GM23248 (cell line): Measurements from ENCODE around the gene GALNT18. TPM values are rescaled to one million over a fixed set of nuclear protein-coding genes. Genes with fewer than 3 reads are reported as not detected.
A peak's percentile ranks its signal among the peaks of the same experiment; 100 is the strongest.

Source experiments
- DNase-seq: peaks from one replicate; pipeline ENCODE4 v3.0.0-alpha.2; 2015
- H2AFZ ChIP-seq: fragments of 200-600 bp; sonication (generic); 2 replicates; pipeline ENCODE4 v1.6.1; 2016; ENCODE audit warnings: antibody characterized with exemption
- H3F3A ChIP-seq: fragments of 200-600 bp; sonication (generic); 2 replicates; pipeline ENCODE4 v1.6.1; 2016; ENCODE audit warnings: mild to moderate bottlenecking, antibody characterized with exemption, mixed run types; ENCODE audit not compliant: insufficient read depth
- H3K27ac ChIP-seq: fragments of 200-600 bp; sonication (generic); 2 replicates; pipeline ENCODE4 v1.5.1; 2016; ENCODE audit warnings: mild to moderate bottlenecking
- H3K27me3 ChIP-seq: fragments of 200-600 bp; sonication (generic); replicated peaks from 2 replicates; pipeline ENCODE4 v1.6.1; 2016; ENCODE audit warnings: mild to moderate bottlenecking; ENCODE audit not compliant: insufficient read depth
- H3K36me3 ChIP-seq: fragments of 200-600 bp; sonication (generic); 2 replicates; pipeline ENCODE4 v1.6.1; 2016; ENCODE audit warnings: low read depth, mild to moderate bottlenecking
- H3K4me1 ChIP-seq: fragments of 200-600 bp; sonication (generic); 2 replicates; pipeline ENCODE4 v1.6.1; 2016; ENCODE audit warnings: mild to moderate bottlenecking; ENCODE audit not compliant: insufficient read depth
- H3K4me2 ChIP-seq: fragments of 200-600 bp; sonication (generic); one replicate; pipeline ENCODE4 v1.6.1; 2016; ENCODE audit warnings: mild to moderate bottlenecking; ENCODE audit not compliant: unreplicated experiment
- H3K4me3 ChIP-seq: fragments of 200-600 bp; sonication (generic); 2 replicates; pipeline ENCODE4 v1.5.1; 2016; ENCODE audit warnings: mild to moderate bottlenecking
- H3K79me2 ChIP-seq: fragments of 200-600 bp; sonication (generic); 2 replicates; pipeline ENCODE4 v1.6.1; 2016; ENCODE audit warnings: mild to moderate bottlenecking; ENCODE audit not compliant: insufficient read depth
- H3K9ac ChIP-seq: fragments of 200-600 bp; sonication (generic); 2 replicates; pipeline ENCODE4 v1.6.1; 2016; ENCODE audit warnings: mild to moderate bottlenecking
- H3K9me2 ChIP-seq: fragments of 200-600 bp; sonication (generic); 2 replicates; pipeline ENCODE4 v1.6.1; 2016; ENCODE audit warnings: mixed run types, mild to moderate bottlenecking, moderate library complexity; ENCODE audit not compliant: insufficient read depth
- H3K9me3 ChIP-seq: fragments of 200-600 bp; sonication (generic); one replicate; pipeline ENCODE4 v1.6.1; 2017; ENCODE audit warnings: low read depth
- H4K20me1 ChIP-seq: fragments of 200-600 bp; sonication (generic); 2 replicates; pipeline ENCODE4 v1.6.0; 2016; ENCODE audit not compliant: insufficient read depth
- EZH2 ChIP-seq: fragments of 200-600 bp; sonication (generic); IDR thresholded peaks from 2 replicates; pipeline ENCODE4 v1.6.1; 2018; ENCODE audit warnings: antibody characterized with exemption, mild to moderate bottlenecking; ENCODE audit not compliant: insufficient read depth, poor library complexity, severe bottlenecking
- EZH2phosphoT487 ChIP-seq: fragments of 200-600 bp; sonication (generic); IDR thresholded peaks from 2 replicates; pipeline ENCODE4 v1.6.1; 2018; ENCODE audit warnings: antibody characterized with exemption, moderate library complexity, mild to moderate bottlenecking, low read depth; ENCODE audit not compliant: insufficient read depth
- WGBS, 2 experiments: methylation state at CpG; one replicate each; pipeline ENCODE4 v1.1.6; 2015 to 2017; ENCODE audit warnings: low lambda C conversion rate in 2 of 2, low coverage in 1 of 2; ENCODE audit errors: missing lambda C conversion rate in 2 of 2; 5-methylcytosine and 5-hydroxymethylcytosine counted together
- in situ Hi-C: fragments of 300-500 bp; cut with MboI; formaldehyde crosslinking; loops from 2 replicates; pipeline ENCODE4 v1.15.0; 2020
- polyA plus RNA-seq: library from polyadenylated mRNA; unstranded; fragments of >200 nt; fragmentation: Nextera tagmentation; extraction: Ambion mirVana; gene quantifications from 2 replicates; pipeline ENCODE4 v1.2.1, GENCODE V29; 2016
- total RNA-seq: library from RNA; depleted of rRNA; stranded (reverse); fragments of >200 nt; shearing (Covaris generic); gene quantifications from 2 replicates; pipeline ENCODE4 v1.2.3, GENCODE V29; 2014

The GALNT18 gene
- total and polyA plus RNA-seq, 2 experiments from 2014 or later: 4.1 to 5.6 TPM

DNA sequence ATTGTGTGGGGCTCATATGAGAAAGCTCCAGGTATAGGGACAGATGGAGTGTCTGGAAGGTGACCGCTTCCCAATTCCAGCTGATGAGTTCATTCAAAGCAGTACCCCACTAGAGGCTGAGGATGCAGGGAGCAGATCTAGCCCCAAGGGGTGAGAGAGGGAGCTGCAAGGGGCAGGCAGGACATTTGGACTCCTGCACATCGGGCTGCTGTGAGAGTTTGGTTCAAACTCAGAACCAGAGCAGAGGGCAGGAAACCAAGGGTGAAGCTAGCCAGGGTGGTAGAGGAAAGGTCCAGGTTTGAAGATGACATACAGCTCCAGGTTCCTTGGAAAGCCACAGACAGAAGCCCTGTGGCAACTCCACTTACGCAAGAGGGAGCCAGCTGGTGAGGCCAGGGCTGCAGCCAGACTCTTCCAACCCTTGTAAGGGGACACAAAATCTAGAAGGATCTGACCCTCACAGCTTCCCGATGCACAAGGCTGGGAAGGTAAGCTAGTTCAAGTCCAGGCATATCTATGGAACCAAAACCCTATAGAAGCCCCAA is 270.7 kb downstream of the GALNT18 start:
- WGBS, 2 experiments: 89 to 97% methylated on average over 4 of the region's 4 CpGs

DNA sequence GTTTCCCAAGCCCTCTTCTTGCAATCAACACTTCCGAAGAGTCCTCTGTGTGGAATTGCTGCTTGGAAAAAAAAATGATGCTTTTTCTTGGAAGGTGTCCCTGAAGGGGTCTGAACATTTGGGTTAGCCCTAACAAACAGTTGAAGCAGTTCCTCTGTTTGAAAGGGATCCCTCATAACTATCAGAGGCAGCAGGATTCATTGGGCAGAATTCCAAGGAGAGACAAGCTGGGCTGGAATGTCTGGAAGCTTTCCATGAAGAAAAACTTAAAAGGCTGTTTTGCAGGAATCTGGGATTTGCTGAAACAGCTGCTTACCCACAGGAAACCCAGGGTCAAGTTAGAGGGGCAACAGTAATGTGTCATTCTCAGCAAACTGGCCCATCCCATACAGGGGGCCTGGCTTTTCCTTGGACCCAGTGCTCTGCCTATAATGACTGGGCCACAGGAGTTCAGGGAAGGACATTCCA is 271.9 kb downstream of the GALNT18 start:
- H3K4me2 ChIP-seq: no peak overlapping the region
- WGBS, 2 experiments: 4 to 8% methylated on average over 1 of the region's 1 CpG

More for the DNA sequence above, 270.7 kb downstream of the GALNT18 start:
- Histone ChIP-seq H3F3A (no peaks in the 10 kb centered on the region), H3K9ac (no peak overlapping the region), H2AFZ (no peak overlapping the region), H3K27me3 (no peaks in the 10 kb centered on the region; the same call in 1 of the 2 replicates), H3K4me2 (no peak overlapping the region), H4K20me1 (no peaks in the 10 kb centered on the region), H3K27ac (no peak overlapping the region), H3K36me3 (no peaks in the 10 kb centered on the region), H3K9me3 (no peaks in the 10 kb centered on the region), H3K9me2 (no peaks in the 10 kb centered on the region), H3K79me2 (no peaks in the 10 kb centered on the region), H3K4me1 (peaks cover 12% of the 10 kb centered on the region), H3K4me3 (no peak overlapping the region)
- in situ Hi-C loops: no loop called here
- no peak for TF ChIP-seq EZH2phosphoT487
- TF ChIP-seq EZH2: no peak
- no peak for DNase-seq

DNA sequence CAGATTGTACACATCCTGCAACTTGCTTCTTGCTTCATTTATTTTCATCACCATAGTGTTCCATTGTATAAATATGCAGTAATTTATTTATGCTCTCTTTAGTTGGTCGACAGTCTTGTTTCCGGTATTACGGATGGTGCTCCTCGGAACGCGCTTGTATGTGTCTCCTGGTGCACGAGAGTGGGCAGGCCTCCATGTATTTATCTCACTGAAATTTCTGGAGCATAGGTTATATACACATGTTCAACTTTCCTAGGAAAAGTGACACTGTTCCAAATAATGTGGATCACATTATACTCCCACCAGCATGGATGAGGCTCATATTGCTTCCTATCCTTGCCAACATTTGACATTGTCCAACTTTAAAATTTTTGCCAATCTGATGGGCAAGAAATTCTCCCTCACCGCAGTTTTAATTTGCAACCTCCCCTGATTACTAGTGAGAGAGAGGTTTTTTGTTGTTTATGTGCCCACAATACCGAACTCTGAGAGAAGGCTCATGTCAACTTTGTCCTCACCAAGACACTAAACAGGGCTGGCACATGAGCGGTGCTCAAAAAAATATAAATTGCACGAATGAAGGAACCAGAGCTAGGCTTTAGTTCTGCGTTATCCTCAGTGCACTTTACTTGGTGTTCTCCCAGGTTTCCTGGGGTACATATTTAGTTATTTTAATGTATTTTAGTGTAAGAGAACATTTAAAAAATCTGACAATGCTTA is 272.5 kb downstream of the GALNT18 start:
- Histone ChIP-seq H3K4me1 (peaks cover 12% of the 10 kb centered on the region), H3K9me2 (no peaks in the 10 kb centered on the region), H3K4me2 (no peak overlapping the region), H3K27me3 (no peaks in the 10 kb centered on the region; the same call in 1 of the 2 replicates), H3K79me2 (no peaks in the 10 kb centered on the region), H2AFZ (no peak overlapping the region), H3K36me3 (no peaks in the 10 kb centered on the region), H4K20me1 (no peaks in the 10 kb centered on the region), H3K9me3 (no peaks in the 10 kb centered on the region), H3K27ac (no peak overlapping the region), H3F3A (no peaks in the 10 kb centered on the region), H3K4me3 (no peak overlapping the region), H3K9ac (no peak overlapping the region)
- 23% methylated on average over 12 of the region's 12 CpGs for WGBS, 2 experiments
- TF ChIP-seq EZH2: no peak
- TF ChIP-seq EZH2phosphoT487: no peak
- in situ Hi-C loops: no loop called here
- DNase-seq: no peak

More for the DNA sequence above, 271.9 kb downstream of the GALNT18 start:
- peak; percentile 63 for DNase-seq
- in situ Hi-C loops: no loop called here
- Histone ChIP-seq H3K36me3 (no peaks in the 10 kb centered on the region), H3K4me3 (no peak overlapping the region), H3K9me3 (no peaks in the 10 kb centered on the region), H3K9me2 (no peaks in the 10 kb centered on the region), H3F3A (no peaks in the 10 kb centered on the region), H3K4me1 (peaks cover 12% of the 10 kb centered on the region), H3K27ac (no peak overlapping the region), H4K20me1 (no peaks in the 10 kb centered on the region), H2AFZ (no peak overlapping the region), H3K9ac (no peak overlapping the region), H3K79me2 (no peaks in the 10 kb centered on the region), H3K27me3 (no peaks in the 10 kb centered on the region; the same call in 1 of the 2 replicates)
- TF ChIP-seq EZH2: no peak
- TF ChIP-seq EZH2phosphoT487: no peak

- Histone ChIP-seq H3K36me3 (no peaks in the 10 kb centered on the region), H4K20me1 (no peaks in the 10 kb centered on the region), H3F3A (no peaks in the 10 kb centered on the region), H3K9me3 (no peaks in the 10 kb centered on the region), H3K9ac (no peak overlapping the region), H3K4me2 (no peak overlapping the region), H3K27ac (no peak overlapping the region), H3K79me2 (no peaks in the 10 kb centered on the region), H3K4me1 (peaks cover 12% of the 10 kb centered on the region), H3K27me3 (no peaks in the 10 kb centered on the region; the same call in 1 of the 2 replicates), H3K4me3 (no peak overlapping the region), H2AFZ (no peak overlapping the region), H3K9me2 (no peaks in the 10 kb centered on the region)
- in situ Hi-C loops: no loop called here
- 80 to 81% methylated on average over 1 to 5 of the region's 5 CpGs for WGBS, 2 experiments
- DNase-seq: no peak
- TF ChIP-seq EZH2 (no peak), EZH2phosphoT487 (no peak)
Measured at GRCh38 chr11:11348303-11348702, 273.5 kb downstream of the GALNT18 start.
